ENCODE data around the gene TXNRD3.

The TXNRD3 gene

DNA sequence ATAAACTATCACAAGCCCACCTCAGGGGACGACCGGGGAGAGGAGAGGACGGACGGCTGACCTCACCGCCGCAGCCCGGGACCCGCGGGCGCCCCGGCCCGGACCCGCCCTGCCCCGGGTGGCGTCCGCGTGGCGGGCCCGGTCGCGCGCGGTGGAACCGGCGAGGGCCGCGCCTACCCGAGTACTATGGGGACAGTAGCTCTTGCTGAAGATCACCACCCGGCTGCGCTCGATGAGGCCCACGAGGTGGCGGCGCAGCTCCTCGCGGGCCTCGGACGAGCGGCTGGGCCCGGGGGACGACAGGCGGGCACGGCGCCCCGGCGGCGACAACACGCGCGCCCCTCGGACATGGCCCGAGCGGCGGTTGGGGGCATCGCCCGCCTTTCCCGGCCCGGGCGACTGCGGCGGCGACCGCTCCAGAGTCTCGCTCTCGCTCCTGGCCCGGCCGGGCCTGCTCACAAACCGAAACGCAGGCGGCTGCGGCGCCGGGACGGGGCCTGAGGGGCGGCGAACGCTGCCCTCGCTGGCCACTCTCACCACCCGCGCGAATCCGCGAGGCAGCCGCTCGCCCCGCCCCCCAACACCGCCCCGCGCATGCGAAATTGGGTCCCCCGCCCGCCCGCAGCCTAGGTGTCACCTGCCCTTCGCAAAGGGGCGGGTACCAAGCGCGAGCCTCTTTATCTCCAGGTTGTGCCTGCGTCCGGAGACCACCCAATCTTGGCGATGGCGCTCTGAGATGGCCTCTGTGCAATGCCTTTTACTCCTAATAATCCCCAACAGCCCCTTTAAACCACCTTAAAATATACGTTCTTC lies at the start of gene TXNRD3:
TSS of gene TXNRD3 (minus strand) at position 554 of the 813 bp plus-strand sequence.
- DNase-seq: peak; percentile 91

DNA sequence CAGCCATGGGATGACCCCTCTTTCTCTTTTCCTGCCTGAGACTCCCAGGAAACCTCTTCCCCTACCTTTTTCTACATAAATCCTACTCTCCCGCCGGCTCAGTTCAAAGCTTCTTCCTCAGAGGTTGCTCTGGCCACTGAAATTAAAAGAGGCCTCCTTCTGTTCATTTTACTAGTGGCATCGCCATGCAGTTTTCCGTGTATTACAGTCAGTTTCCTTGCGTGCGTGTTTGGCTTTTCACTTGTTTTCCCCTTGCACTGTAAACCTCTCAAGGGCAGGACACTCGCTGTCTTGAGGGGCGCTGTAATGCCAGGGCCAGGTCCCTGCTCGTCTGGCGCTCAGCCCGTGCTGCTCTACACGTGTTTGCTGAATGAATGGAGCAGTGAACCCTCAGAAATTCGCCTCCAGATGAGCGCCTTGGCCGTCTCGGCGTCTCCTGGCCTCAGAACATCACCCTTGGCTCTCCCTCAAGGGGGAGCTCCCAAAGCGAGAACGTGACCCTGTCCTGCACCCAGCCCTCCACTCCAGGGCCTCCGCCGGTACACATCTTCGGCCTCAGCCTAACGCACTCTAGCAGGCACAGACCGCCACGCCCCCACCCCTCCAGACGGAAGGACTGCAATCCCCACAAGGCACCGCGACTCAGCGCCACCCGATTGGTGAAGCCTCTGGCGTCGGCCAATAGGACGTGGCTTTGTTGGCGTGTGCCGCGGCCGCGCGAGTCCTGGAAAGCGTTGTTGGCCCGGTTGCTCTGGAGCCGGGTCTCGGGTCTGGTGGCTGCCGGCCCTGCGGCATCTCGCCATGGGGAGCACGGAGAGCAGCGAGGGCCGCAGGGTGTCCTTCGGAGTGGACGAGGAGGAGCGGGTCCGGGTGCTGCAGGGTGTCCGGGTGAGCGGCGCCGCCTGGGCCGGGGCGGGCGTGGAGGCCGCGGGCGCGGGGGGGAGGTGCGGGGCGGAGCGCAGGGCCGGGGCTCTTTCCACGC lies 48.9 kb upstream of the TXNRD3 start, which contains the start of gene CHCHD6:
TSS of gene CHCHD6 (plus strand) at position 729 of the 982 bp plus-strand sequence. CDS start at position 802, 73 bp downstream.
- DNase-seq: peak; percentile 98 to 99

DNA sequence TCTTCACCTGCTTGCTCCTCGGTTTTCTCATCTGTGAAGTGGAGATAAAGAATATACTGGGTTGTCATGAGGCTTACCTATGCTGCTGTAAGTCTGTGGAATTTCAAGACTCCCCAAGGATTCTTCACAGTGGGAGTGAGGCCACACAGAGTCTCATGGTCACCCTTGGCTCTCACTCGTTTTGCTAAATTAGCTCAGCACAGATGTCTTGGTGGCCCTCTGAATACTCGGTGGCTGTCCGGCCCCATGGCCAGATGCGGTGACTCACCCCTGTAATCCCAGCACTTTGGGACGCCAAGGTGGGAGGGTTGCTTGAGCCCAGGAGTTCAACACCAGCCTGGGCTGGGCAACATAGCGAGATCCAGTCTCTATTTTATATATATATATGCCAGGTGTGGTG lies 44.1 kb upstream of the TXNRD3 start:
- no peak for DNase-seq

DNA sequence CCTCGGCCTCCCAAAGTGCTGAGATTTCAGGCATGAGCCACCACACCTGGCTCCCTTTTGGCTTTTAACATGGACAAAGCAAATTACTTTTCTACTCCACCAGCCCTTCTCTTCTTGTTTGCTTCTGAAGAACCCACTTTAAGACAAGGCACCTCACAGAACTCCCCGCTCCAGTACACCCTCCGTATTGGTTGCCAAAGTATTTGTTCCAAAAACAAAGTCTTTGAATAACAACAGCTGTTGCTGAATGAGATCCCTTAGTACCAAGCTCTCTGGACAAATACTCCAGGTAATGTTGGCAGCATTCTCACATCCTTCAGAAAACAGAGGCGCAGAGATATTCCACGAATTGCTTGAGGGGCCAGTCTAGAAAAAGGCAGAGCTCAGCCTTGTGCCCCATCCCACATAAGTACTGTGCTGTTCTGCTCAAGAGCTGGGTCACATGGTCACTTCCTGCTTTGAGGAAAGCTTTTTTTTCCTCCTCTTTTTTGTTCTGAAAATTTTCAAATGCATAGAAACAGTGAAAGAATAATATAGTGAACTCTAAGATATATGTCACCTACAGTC lies 41.9 kb upstream of the TXNRD3 start:
- no peak for DNase-seq

DNA sequence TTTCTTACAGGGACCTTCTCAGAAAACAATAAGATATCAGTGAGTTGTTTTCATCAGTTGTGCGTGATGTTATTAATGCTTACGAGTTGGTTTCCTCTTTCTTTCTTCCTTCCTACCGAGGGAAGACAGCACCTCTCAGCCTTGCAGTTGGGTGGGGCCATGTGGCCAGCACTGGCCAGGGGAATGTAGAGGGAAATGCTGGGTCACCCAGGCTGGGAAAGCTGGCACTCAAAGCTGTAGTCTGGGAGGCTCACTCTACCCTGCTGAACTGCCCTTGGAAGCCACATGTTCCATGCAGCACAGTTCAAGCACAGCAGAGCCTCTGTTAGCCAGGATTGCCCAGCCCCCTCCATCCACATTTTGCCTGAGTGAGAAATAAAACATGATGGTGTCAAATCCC lies 39.0 kb upstream of the TXNRD3 start:
- DNase-seq: no peak

DNA sequence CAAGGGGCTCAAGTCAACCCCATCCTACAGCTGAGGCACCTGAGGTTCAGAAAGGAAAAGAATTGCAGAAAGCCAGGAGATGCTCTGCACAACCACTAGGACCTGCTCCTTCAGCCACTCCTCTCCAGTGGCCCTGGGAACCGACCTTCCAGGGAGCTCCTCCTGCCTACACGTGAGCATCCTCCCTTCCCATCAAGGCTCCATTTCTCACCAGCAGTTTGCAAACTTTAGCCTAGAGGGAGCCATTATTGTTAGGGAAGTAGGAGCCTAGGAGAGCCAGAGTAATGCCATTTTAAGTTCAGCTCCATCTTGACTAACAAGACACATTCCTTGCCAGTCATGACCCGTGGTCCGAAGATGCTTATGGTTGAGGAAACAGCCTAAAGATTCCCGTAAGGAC lies 37.9 kb upstream of the TXNRD3 start:
- no peak for DNase-seq

DNA sequence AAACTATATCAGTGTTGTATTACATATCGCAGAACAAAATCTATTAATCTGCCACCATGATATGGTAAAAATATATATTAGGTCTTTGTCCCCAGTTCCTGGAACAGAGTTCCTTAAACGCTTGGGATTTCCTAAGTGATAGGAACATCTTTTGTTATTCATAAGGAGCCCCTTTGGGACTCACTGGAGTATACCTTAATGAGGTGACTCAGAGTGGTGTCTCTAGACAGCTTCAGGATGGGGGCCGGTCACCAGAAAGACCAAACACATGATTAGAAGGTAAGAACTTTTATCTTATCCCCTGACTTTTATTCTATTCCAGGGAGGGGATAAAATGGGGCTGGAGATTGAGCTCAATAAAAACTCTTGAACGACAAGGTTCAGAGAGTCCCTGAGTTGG lies 36.8 kb upstream of the TXNRD3 start:
- DNase-seq: no peak

DNA sequence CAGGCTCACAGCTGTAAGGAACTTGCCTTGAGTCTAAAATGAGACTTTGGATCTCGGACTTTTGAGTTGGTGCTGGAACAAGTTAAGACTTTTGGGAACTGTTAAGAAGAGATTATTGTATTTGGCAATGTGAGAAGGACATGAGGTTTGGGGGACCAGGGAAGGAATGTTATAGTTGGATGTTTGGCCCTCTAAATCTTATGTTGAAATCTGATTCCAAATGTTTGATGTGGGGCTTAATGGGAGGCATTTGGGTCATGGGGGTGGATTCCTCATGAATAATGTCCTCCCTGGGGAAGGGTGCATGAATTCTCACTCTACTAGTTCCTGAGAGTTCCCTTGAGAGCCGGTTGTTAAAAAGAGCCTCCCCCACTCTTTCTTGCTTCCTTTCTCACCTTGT lies 30.6 kb upstream of the TXNRD3 start:
- no peak for DNase-seq

DNA sequence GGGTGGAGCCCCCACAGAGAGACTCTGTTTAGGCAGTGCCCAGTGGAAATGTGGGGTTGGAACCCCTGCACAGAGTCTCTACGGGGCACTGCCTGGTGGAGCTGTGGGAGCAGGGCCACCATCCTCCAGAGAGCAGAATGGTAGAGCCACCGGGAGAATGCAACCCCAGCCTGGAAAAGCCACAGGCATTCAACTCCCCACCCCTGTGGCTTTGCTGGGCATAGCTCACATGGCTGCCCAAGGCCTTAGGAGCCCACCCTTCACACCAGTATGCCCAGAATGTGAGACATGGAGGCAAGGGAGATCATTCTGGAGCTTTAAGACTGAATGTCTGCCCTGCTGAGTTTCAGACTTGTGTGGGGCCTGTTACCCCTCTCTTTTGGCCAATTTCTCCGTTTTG lies 30.1 kb upstream of the TXNRD3 start:
- DNase-seq: no peak

DNA sequence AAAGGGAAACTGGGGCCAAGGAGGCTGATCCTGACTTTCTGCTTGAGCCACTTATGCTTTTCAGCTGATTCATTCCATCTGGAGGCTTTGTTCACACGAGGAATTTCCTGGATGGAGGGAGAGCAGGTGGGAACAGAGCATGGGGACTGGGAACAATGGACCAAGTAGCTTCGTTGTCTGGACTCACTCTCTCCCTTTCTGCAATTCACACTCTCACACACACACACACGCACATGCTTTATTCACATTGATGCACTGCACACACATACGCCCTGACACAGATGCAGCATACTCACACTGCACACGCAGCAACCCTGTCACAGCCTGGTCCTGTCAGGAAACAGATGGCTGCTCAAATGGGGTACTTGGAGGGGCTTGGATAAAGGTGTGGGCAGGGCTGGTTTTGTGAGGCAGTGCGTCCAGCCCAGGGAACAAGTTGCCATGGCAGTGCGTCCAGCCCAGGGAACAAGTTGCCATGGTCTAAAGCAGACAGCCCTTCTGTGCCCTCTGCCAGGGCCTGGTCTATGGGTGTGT lies 29.4 kb upstream of the TXNRD3 start:
- DNase-seq: peak; percentile 23 to 48

DNA sequence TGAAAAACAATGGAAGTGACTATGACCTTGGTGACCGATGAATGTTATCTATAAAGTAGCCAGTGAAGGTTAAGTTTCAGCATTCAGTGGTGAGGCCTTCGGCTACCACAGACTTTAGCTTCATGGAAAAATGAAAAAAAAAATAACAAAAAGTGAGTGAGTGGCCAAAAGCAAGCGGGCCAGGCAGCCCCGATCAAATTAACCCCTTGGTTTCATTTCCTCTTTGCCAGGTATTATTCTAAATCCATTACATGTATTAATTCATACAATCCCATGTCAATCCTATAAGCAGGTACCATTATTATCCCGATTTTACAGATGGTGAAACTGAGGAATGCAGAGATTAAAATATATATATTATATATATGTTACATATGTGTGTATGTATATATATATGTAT lies 28.1 kb upstream of the TXNRD3 start:
- DNase-seq: no peak

DNA sequence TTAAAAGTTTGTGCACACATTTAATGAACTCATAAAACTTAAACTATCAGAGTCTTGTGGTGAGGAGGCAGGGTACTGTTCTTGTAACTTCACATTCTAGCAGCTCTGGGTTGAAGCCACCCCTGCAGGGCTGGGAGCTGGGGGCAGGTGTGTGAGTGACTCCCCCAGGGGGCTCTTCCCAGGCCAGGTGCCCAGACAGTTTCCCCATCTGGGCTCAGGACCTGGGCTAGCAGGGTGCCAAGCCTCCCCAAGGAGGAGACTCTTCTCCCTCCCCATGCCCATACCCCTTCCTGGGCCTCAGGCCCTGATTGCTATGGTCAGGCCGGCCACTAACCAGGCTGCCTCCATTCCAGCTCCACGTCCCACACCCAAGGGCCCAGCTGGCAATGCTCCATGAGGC lies 27.1 kb upstream of the TXNRD3 start:
- DNase-seq: no peak

DNA sequence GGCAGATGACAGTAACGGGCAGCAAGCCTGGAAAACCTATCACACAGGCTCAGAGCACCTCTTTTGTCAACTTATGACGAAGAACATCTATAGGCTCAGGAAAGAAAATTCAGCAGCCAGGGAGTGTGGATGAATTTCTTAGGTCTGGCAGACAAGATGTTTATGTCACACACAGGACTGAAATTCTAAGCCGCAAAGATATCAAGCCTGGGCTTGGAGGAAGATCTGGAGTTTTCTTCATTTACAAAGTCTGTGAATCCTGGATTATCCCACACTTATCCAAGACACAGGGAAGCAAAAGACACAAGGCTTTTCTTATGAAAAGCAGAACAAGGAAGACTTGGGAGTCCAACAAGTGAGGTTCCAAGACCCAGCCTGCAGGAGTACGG lies 25.7 kb upstream of the TXNRD3 start:
- no peak for DNase-seq

DNA sequence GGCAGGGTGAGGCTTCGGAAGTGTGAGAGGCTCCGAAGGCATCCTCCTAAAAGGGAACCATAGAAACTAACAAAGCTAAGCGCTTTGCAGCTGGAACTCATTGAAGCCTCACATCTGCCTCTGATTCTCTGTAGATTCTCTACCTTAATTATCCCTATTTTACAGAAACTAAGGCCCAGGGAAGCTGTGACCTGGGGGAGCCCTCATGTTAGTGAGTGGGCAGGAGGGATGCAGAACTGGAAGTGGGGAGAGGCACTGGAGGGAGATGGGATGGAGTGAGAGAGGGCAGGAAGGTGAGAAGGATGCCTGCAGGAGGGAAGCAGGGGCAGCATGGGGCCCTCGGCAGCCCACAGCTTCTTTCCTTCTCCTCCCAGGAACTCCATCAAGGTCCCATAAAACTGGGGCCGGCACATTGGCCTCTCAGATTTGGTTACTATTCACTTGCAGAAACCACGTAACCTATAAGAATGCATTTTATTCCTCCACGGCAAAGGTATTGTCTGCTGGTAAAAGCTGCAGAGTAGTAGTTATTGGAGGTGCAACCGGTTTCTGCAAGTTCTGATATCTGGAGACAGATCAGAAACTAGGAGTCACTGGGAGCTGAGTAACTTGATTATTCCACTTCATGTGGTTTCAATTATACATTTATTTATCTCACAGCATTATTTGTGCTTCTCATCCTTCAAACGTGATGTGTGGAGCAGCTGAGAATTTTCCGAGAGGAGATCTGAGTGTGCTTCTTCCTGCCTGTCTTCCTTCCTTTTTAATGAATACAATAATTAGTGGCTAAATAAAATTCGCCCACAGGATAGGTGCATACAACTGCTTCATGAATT lies 25.1 kb upstream of the TXNRD3 start:
- no peak for DNase-seq

DNA sequence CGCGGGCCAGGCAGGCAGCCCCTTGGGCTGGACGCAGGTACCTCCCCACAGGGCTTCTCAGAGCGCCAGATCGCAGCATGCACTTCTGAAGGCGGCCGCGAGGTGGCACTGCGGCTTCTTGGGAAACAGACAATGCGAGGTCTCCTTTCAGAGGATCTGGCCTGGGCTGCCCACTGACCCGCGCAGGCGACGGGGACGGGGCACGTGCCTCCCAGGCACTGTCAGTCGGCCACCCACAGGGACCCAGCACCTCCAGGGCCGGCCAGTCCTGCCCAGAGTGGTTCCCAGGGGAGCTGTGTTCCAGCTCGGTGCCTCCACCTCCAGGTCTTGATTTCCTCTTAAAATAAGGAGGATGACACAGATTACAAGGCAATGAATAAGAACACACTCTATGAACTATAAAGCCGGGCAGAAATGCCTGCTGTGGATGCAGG lies 24.4 kb upstream of the TXNRD3 start:
- DNase-seq: peak; percentile 83 to 92

DNA sequence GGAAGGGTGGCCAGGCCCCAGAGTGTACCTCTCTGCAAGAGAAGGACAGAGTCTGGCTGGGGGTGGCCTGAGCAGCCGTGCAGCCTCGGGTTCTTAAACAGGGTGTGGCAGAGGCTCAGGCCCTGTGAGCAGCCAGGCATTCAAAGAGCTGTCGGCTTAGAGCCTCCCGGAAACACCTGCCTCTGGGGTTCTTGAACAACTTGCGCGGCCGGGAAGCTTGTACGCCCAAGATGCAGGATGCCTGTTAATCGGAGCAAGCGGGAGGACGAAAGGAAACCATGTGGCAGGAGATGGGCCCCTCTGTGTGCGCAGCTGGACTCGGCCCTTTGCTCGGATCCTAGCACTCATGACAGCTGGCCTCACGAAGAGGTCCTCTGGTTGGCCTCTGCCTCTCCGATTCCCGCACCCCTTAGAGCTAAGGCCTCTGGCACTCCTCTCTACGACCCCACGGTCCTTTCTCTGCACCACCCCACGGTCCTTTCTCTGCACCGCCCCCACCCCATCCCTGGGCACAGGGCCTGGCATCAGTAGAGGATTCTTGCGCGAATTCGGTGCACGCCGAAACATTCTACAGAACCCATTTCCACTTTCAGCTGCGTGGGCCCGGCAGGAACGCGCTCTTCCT lies 23.9 kb upstream of the TXNRD3 start:
- no peak for DNase-seq

DNA sequence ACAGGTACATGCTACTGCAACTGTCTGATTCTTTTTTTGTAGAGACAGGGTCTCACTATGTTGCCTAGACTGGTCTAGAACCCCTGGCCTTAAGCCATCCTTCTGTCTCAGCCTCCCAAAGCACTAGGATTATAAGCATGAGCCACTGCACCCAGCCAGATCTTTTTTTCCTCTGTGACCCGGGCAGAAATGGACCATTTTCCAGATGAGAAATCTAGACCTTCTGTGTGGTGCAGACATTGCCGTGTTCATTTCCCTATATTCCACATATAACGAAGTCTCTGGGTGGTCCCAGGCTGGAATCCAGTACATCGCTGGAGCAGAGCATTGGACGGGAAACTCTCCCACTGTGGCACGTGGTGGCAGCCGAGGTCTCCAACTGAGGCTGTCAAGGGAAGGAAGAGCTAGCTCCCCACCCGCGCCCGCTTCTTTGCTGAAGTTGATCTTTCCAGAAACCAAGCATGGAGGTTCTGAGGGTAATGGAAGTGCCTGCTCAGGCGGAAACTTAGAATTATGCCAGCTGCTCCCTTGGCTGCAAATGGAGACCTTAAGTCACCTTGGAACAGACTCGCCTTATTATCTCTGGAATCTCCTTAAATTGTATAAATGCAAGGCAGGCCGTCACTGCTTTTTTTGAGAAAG lies 23.1 kb upstream of the TXNRD3 start:
- no peak for DNase-seq

DNA sequence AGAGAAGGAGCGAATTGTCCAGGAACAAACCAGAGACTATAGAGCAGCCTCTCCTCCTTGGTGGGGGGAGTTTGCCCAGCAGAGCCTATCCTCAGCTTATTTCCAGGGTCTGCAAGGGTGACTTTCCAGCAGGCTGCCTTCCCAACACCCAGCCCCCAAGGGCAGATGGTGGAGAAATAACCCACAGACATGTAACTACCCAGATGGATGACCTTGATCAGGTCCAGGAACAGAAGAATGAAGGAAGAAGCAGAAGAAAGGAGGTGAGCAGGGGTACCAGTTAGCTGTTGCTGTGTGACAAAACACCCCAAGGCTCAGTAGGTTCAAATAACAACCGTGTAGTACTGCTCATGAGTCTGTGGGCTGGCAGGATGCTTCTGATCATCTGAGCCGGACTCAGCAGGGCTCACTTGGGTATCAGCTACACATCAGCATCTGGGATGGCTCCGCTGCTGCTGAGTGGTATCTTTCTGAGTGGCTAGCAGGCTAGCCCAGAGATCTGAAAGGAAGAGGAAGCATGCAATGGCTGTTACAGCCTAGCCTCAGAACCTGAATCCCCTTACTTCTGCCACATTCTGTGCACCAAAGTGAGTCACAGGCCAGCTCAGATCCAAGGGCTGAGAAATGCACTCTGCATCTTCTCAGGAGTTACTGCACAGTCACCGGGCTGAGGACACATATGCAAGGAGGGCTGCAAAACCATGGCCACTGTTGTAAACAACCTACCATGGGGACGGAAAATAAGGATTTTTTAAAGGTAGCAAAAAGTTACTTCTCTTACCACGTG lies 22.2 kb upstream of the TXNRD3 start:
- DNase-seq: no peak

DNA sequence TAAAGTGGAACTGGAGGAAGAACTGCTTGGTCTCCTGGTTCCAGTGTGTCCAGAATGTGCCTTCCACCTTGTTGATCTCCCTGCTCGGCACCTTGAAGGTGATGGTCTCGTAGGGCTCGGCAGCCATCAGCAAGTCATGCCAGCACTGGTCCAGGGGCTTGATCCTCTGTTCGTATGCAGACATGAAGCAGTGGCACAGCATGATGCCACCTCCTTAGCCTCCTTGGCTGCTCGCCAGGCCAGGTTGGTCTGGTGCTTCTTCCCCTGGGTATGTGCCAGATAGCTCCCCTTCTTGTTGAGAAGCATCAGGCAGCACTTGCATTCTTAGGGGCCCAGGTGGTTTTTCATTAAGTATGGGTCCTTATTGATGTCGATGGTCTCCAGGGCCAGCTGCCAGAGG lies 17.8 kb upstream of the TXNRD3 start:
- DNase-seq: no peak

DNA sequence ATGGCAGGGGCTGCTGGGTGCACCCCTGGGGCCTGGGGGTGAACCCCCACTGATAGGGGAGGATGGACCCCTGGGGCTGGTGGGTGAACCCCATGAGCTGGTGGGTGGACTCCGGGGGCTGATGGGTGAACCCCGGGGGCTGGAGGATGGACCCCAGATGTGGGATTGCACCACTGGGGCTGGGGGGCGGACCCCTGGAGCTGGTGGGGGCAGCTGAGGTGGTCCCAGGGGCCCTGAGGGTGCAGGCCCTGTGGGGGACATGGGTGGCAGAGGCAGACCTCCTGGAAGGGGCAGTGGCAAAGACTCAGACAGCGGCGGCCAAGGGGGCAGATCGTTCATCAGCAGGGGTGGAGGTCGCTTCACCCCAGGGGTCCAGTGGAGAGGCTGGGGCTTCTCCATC lies 17.4 kb upstream of the TXNRD3 start:
- DNase-seq: no peak

Measured in NCI-H2081 (cell line).